Activated T-helper 17 cell treated with anti-CD3 and anti-CD28 coated beads, Interleukin-2, amount 50 U/mL, for 72 hours (primary cell): ENCODE results near the gene SF3B4. TPM values are rescaled to one million over a fixed set of nuclear protein-coding genes. Genes with fewer than 3 reads are reported as not detected.
A peak's percentile ranks its signal among the peaks of the same experiment; 100 is the strongest.
"Not testable (repeated sequence)": the region's sequence is repeated elsewhere in the genome, so short reads cannot be mapped to it uniquely, and the experiment has no call there.

Experiments used
- ATAC-seq: fragments of 150-1000 bp; cut with Tn5 transposase; replicated peaks from 2 replicates; pipeline ENCODE4 v1.10.0; 2021; ENCODE audit warnings: mild to moderate bottlenecking, moderate library complexity
- H3K27ac Mint-ChIP-seq: one replicate; pipeline ENCODE4 v1.8.0; 2022; ENCODE audit warnings: mixed read lengths
- H3K27me3 Mint-ChIP-seq: one replicate; pipeline ENCODE4 v1.8.0; 2022; ENCODE audit warnings: mixed read lengths
- H3K36me3 Mint-ChIP-seq: one replicate; pipeline ENCODE4 v1.8.0; 2022; ENCODE audit warnings: low read depth, mild to moderate bottlenecking, mixed read lengths
- H3K4me1 Mint-ChIP-seq: one replicate; pipeline ENCODE4 v1.8.0; 2022; ENCODE audit warnings: mixed read lengths
- H3K4me3 Mint-ChIP-seq: one replicate; pipeline ENCODE4 v1.8.0; 2022; ENCODE audit warnings: mild to moderate bottlenecking, mixed read lengths
- H3K9me3 Mint-ChIP-seq: one replicate; pipeline ENCODE4 v1.8.0; 2022; ENCODE audit warnings: mixed read lengths
- total RNA-seq, 2 donors: library from RNA; stranded (reverse); gene quantifications; one replicate each; pipeline ENCODE4 v1.2.3, GENCODE V29; 2022

The SF3B4 gene
- total RNA-seq, 2 donors from 2014 or later: 45.8 to 90.6 TPM

DNA sequence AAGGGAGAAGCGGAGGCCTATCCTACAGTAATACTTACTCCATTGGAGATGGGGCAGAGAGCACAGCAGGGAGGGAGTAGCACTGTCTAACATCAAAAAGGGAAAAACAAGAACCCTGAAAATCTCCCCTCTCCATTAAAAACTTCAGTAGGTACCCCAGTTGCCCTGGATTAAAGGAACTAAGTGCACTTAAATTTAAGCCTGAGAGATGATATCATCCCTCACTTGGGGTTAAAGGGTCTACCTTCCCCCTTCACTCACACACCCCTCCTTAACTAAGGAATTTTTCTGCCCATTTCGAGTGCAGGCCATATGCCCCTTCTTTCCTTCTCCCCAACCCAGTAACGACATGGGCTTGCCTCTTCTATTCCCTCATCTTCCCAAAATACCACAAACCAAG is 12.8 kb upstream of the SF3B4 start:
- no peaks in the 10 kb centered on the region for H3K9me3 Mint-ChIP-seq
- peak overlapping the region; percentile 14 for H3K27ac Mint-ChIP-seq
- peaks cover 27% of the 10 kb centered on the region for H3K4me1 Mint-ChIP-seq
- H3K36me3 Mint-ChIP-seq: peaks cover 20% of the 10 kb centered on the region
- H3K4me3 Mint-ChIP-seq: no peak overlapping the region
- ATAC-seq: no peak
- H3K27me3 Mint-ChIP-seq: no peaks in the 10 kb centered on the region

DNA sequence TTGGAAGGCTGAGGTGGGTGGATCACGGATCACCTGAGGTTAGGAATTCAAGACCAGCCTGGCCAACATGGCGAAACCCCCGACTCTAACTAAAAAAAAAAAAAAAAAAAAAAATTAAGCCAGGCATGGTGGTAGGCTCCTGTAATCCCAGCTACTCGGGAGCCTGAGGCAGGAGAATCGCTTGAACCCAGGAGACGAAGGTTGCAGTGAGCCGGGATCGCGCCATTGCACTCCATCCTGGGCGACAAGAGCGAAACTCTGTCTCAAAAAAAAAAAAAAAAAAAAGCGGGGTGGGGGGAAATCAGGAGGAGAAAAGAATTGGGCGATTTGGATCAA is 11.0 kb upstream of the SF3B4 start:
- H3K27ac Mint-ChIP-seq: peak overlapping the region; percentile 48
- H3K4me1 Mint-ChIP-seq: peaks cover 26% of the 10 kb centered on the region
- peak overlapping the region; percentile 55 for H3K4me3 Mint-ChIP-seq

DNA sequence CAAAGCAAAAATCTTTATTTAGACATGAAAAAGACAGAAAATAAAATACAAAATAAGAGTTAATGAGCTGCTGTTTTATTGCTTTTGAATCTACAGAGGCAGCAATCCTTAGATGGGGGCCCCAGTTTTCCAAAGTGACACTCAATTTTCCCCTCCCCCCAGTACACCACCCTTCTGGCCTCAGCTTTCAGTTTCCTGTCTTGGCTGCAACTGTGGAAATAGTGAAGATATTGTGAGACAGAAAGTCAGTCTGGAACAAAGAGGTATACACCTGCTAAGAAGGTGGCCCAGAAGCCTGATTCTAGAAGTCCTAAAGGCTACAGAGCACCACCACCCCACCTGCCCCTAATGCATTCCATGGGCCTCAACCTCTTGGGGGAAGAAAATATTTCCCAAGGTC is 10.2 kb upstream of the SF3B4 start:
- H3K27ac Mint-ChIP-seq: peak overlapping the region; percentile 70

More for the DNA sequence above, 11.0 kb upstream of the SF3B4 start:
- ATAC-seq, H3K9me3 Mint-ChIP-seq, H3K36me3 Mint-ChIP-seq, H3K27me3 Mint-ChIP-seq: not testable (repeated sequence)

DNA sequence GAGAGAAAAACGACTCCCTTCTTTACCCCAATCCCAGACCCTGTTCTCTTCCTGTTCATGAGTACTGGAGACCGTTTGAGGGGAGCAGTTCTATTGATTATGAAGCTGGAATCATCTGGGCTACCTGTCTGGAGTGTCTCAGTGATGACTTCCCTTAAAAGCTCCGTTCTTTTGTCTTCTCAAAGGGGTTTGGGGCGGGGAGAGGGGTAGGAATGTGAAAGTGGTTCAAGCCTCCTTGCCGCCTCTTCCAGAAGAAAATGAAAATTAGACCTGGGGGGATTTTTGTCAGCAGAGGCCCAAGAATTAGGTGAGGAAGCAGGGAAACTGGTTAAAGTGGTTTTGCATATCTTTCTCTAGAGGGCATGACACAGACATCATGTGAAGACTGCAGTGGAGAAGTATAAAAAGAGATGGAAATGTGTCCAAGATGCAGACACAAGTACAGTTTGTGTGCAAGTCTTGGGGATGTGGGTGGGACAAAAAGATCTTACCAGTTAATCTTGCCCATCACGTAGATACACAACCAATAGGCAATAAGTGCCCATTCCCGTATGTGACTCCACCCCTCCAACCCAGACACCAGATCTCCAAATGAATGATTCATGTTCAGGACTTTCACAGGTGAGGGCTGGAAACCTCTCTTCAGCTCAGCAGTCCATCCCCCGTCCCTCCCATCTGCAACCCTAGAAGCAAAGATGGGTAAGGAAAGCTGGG is 9.5 kb upstream of the SF3B4 start:
- peaks cover 19% of the 10 kb centered on the region for H3K4me1 Mint-ChIP-seq
- H3K27me3 Mint-ChIP-seq: no peaks in the 10 kb centered on the region
- peak overlapping the region; percentile 70 for H3K27ac Mint-ChIP-seq
- H3K4me3 Mint-ChIP-seq: peak overlapping the region; percentile 58
- peak; percentile 19 for ATAC-seq
- H3K36me3 Mint-ChIP-seq: no peaks in the 10 kb centered on the region
- H3K9me3 Mint-ChIP-seq: no peaks in the 10 kb centered on the region

More for the DNA sequence above, 10.2 kb upstream of the SF3B4 start:
- no peaks in the 10 kb centered on the region for H3K9me3 Mint-ChIP-seq
- no peaks in the 10 kb centered on the region for H3K36me3 Mint-ChIP-seq
- ATAC-seq: peak; percentile 31
- peaks cover 19% of the 10 kb centered on the region for H3K4me1 Mint-ChIP-seq
- H3K27me3 Mint-ChIP-seq: no peaks in the 10 kb centered on the region
- peak overlapping the region; percentile 58 for H3K4me3 Mint-ChIP-seq

DNA sequence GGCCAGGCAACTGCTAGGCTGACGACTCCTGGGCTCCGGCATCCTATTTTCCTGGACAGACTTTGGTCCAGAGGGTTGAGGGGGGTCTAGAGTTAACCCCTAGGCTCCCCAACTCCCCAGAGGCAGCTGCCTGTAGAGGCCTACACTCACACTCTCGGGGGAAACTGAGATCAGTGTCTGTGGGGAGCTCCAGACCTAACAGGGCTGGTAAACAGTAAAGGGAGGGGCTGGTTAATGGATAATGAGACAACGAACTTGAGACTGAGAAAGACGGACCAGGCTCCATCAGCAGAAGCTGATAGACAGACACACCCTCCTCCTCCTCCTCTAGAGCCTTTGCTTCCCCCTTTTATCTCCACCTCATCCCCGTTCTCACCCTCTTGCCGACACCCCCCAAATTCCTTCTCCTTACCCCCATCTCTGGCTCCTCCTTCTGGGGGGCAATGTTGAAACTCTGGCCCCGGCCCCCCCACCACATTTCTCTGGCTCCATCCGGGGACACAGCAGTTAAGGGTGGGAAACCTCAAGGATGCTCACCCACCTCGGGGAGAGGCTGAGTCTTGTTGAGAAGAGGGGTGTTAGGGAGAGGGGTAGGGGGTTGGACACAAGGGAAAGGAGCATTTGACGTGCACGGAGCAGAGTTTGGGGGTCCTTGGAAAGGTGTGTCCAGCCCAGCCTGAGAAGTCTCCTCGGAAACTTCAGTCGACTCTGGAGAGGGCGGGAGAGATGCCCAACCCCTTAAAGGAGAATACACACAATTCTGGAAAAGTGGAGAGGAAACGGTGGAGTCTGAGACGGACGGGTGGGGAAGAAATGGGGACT is 8.8 kb upstream of the SF3B4 start, which contains the start of gene MTMR11:
MTMR11 (minus strand) TSS at position 710 of the 822 bp plus-strand sequence; CDS start at position 478, 232 bp downstream.
- H3K27ac Mint-ChIP-seq: peak within 1 kb of the TSS; percentile 70
- no peaks in the 10 kb centered on the region for H3K9me3 Mint-ChIP-seq
- no peaks in the 10 kb centered on the region for H3K36me3 Mint-ChIP-seq
- peak within 1 kb of the TSS; percentile 58 for H3K4me3 Mint-ChIP-seq
- no peak for ATAC-seq
- peaks cover 5% of the 10 kb centered on the region for H3K27me3 Mint-ChIP-seq
- peaks cover 26% of the 10 kb centered on the region for H3K4me1 Mint-ChIP-seq

DNA sequence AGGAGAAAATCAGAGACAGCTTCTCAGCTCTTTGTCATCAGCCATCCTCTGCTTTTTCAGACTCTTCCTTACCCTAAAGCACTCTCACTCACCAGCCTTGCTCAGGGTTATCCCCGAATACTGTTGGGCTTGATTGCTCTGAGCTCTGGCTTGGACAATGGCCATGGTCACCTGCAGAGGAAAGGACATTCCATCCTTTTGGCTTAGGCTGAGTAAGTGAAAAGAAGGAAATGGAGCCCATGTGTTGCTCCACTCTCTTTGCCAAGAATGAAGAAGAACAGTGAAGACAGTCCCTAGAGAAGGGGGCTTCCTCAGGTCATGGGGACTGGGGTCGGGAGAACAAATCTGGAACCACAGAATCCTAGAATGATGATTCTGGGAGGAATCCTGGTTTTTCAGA is 6.8 kb upstream of the SF3B4 start:
- no peak for ATAC-seq
- Mint-ChIP-seq H3K36me3 (no peaks in the 10 kb centered on the region), H3K4me3 (no peak overlapping the region), H3K9me3 (no peaks in the 10 kb centered on the region), H3K27me3 (peaks cover 8% of the 10 kb centered on the region), H3K27ac (peak overlapping the region; percentile 23), H3K4me1 (peaks cover 30% of the 10 kb centered on the region)

DNA sequence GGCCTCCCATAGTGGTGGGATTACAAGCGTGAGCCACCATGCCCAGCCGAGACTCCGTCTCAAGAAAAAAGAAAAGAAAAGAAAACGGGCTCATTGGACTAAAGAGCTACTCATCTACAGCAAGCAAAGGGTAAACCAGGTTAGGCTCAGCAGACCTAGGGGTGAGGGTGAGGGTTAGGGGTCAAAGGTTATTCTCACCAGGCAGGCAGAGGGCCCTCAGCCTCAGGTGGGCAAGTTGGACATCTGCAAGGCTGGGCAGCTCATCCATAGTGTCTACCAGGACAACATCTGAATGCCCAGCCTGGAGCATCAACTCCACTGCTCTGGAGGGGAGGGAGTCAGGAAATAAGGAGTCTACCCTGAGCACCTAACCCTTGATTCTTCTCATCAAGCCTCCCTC is 5.6 kb upstream of the SF3B4 start:
- Mint-ChIP-seq H3K9me3 (no peaks in the 10 kb centered on the region), H3K27me3 (peaks cover 8% of the 10 kb centered on the region), H3K27ac (peak overlapping the region; percentile 23), H3K4me3 (no peak overlapping the region), H3K36me3 (no peaks in the 10 kb centered on the region), H3K4me1 (peaks cover 33% of the 10 kb centered on the region)
- no peak for ATAC-seq

DNA sequence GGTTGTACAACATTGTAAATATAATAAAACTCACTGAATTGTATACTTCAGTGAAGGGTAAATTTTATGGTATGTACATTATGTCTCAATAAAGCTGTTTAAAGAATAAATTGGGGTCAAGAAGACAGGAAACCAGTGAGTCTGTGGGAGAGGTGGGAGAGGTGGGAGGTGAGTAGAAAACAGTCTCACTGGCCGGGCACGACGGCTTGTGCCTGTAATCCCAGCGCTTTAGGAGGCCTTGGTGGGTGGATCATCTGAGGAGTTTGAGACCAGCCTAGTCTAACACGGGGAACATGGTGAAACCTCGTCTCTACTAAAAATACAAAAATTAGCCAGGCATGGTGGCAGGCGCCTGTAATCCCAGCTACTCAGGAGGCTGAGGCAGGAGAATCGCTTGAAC is 4.9 kb upstream of the SF3B4 start:
- no peak for ATAC-seq
- Mint-ChIP-seq H3K27ac (no peak overlapping the region), H3K4me3 (no peak overlapping the region), H3K4me1 (peaks cover 28% of the 10 kb centered on the region), H3K27me3 (peaks cover 8% of the 10 kb centered on the region), H3K36me3 (peaks cover 5% of the 10 kb centered on the region), H3K9me3 (no peaks in the 10 kb centered on the region)

DNA sequence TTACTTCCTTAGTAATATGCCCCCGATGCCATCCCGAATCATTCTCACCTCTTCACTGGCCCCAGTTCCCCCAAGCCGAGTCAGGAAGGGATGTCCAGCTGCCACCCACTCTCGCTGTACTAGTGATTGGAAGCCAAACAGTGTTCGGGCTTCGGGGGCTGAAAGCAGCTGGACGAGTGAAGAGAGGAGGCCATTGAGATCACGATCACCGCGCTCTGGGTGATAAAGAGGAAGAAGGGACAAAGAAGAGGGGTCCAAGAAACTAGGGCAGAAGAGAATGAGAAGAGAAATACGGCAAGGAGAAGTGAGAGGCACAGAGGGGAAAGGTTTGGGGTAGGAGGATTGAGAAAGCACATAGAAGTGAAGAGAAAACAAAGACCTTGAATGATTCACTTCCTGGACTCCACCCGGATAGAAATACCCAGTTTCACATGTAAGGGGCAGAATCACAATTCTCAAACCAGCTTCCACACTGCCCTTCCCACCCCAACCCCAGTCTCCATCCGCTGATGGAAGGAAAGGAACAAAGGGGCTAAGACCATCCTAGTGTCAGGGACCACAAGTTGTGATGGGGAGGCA is 3.7 kb upstream of the SF3B4 start:
- Mint-ChIP-seq H3K27me3 (peaks cover 8% of the 10 kb centered on the region), H3K4me3 (peak overlapping the region; percentile 44), H3K9me3 (no peaks in the 10 kb centered on the region), H3K27ac (peak overlapping the region; percentile 71), H3K36me3 (peaks cover 17% of the 10 kb centered on the region), H3K4me1 (peaks cover 23% of the 10 kb centered on the region)
- ATAC-seq: no peak

DNA sequence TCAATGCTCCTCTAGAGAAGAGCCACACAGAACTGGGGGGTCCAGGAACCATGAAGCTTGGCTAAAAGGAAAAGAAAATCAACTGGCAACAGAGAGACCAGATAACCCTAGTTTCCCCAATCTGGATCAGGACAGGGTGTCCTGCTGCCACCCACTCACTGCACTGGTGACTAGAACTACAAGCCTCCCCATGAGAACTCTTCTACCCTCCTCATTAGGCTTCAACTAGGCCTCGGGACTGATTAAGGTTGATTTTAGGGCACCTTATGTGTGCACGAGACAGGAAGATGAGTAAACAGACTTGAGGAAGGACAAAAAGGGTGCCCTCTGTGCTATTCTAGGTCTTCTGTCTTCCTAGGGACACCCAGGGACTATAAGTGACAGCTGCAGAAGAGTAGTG is 2.3 kb upstream of the SF3B4 start:
- no peaks in the 10 kb centered on the region for H3K9me3 Mint-ChIP-seq
- H3K36me3 Mint-ChIP-seq: peaks cover 31% of the 10 kb centered on the region
- peaks cover 8% of the 10 kb centered on the region for H3K27me3 Mint-ChIP-seq
- H3K27ac Mint-ChIP-seq: no peak overlapping the region
- no peak overlapping the region for H3K4me3 Mint-ChIP-seq
- H3K4me1 Mint-ChIP-seq: peaks cover 31% of the 10 kb centered on the region
- no peak for ATAC-seq

DNA sequence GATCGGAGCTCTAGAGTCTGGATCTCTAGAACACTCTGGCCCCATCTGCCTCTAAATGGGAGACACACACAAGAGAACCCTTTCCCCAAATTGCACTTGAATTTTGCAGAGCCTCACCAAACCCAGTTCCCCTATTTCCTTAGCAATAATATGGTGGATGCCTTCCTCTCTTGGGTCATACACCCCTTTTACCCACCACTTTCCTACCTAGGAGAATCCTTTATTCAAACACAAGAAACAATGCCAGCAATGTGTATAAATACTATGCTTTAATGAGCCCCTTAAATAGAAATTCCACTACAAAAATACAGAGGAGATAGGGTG is 760 bp upstream of the SF3B4 start:
- Mint-ChIP-seq H3K27me3 (peaks cover 8% of the 10 kb centered on the region), H3K9me3 (no peaks in the 10 kb centered on the region), H3K4me3 (peak overlapping the region; percentile 99), H3K4me1 (peaks cover 41% of the 10 kb centered on the region), H3K27ac (peak overlapping the region; percentile 96), H3K36me3 (peaks cover 46% of the 10 kb centered on the region)
- ATAC-seq: no peak

DNA sequence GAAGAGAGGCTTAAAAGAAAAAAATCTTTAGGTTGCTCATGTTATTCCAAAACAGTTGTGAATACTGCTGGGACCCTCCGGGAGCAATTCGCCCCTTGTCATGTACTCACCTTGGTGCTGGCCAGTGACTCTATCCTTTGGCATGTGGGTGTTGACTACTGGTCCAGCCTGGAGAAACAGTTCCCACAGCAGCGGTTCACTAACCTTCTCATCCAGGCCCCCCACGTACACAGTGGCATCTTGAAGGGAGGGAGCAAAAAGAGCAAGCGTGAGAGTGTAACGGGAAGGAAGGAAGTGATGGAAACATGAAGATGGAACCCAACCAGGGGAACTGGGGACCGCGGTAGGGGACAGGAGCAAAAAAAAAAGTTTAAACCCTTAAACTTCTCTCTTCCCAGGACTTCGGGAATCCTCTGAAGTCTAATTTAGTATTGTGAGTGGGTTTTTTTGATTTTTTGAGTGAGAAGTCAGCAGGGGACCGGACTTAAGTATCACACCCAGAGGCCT is 494 bp downstream of the SF3B4 start:
- H3K27ac Mint-ChIP-seq: peak overlapping the region; percentile 96
- H3K27me3 Mint-ChIP-seq: peaks cover 8% of the 10 kb centered on the region
- H3K4me1 Mint-ChIP-seq: peaks cover 43% of the 10 kb centered on the region
- H3K4me3 Mint-ChIP-seq: peak overlapping the region; percentile 99
- H3K9me3 Mint-ChIP-seq: no peaks in the 10 kb centered on the region
- peaks cover 58% of the 10 kb centered on the region for H3K36me3 Mint-ChIP-seq
- no peak for ATAC-seq

DNA sequence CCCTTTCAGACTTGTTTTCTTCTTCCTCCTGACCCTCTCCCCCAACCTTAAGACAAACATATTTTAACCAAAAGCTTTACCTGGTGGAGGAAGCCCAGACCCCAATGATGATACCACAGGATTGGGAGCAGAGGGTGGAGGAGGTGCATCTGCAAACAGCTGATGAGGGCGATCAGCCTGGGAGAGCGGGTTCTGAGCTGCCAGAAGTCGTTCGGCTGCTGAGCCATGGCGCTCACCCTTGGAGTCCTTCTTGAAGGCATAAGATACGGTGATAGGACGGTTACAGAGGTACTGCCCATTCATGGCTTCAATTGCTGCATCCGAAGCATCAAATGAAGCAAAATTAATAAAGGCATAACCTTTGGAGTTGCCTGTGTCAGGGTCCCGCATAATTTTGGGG is 1.3 kb downstream of the SF3B4 start:
- Mint-ChIP-seq H3K27ac (no peak overlapping the region), H3K9me3 (no peaks in the 10 kb centered on the region), H3K36me3 (peaks cover 66% of the 10 kb centered on the region), H3K4me1 (peaks cover 35% of the 10 kb centered on the region), H3K27me3 (peaks cover 2% of the 10 kb centered on the region), H3K4me3 (peak overlapping the region; percentile 99)
- ATAC-seq: no peak

DNA sequence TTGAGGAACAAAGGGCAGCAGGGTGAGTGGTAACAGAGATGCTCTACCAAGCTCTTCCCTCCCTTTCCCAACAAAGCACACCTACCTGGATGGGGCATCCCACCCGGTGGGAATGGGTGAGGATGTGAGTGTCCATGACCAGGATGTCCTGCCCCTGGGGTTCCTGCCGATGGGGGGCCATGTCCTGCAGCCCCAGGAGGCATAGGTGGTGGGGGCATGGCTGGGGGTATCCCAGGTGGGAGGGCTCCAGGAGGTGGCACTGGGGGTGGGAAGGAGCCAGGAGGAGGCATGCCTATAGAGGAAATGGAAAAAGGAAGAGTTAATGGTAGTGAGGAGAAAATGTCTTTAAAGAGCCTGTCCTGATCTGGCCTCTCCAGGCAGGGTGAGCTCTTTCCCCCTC is 1.9 kb downstream of the SF3B4 start:
- Mint-ChIP-seq H3K9me3 (no peaks in the 10 kb centered on the region), H3K27me3 (no peaks in the 10 kb centered on the region), H3K4me3 (peak overlapping the region; percentile 99), H3K27ac (peak overlapping the region; percentile 17), H3K36me3 (peaks cover 66% of the 10 kb centered on the region), H3K4me1 (peaks cover 30% of the 10 kb centered on the region)
- no peak for ATAC-seq
